ENCODE results near the gene PI4KA. TPM values are rescaled to one million over a fixed set of nuclear protein-coding genes. Genes with fewer than 3 reads are reported as not detected.

The PI4KA gene
- total and polyA plus RNA-seq, 2 of the 13 experiments (the other 11 are each of a cell fraction or from before 2014, with no cell fraction given), result 27.4 to 56.4 TPM

- POLR2A ChIA-PET, result interaction anchor here (11.1 kb wide), 1 partner anchor 11 kb away, joined by 172 read pairs; the partner anchor contains the start of gene SERPIND1
- DNase-seq (ENCODE audit: low spot score) (no peak), FAIRE-seq (no peak), ATAC-seq (no peak)
- no TSS peak for BruUV-seq (replicated peaks)
- H3K4me1 ChIP-seq (ENCODE audit: insufficient read depth, low read length), result peaks cover 68% of the 10 kb centered on the region
- no peak overlapping the region for H3K9ac ChIP-seq (ENCODE audit: insufficient read depth, low read depth, low read length)
- H3K27ac ChIP-seq (ENCODE audit: extremely low read length, insufficient read depth, low read length), result peak overlapping the region; percentile 25
- peaks cover 20% of the 10 kb centered on the region for H3K79me2 ChIP-seq (ENCODE audit: insufficient read depth, low read length)
- 92% methylated on average over 8 of the region's 10 CpGs for WGBS (ENCODE audit: low lambda C conversion rate)
- no peaks in the 10 kb centered on the region for H3K27me3 ChIP-seq (ENCODE audit: control insufficient read depth in 1 of 2, insufficient read depth in 2 of 2, low read length in 2 of 2)
- in situ Hi-C loops (cut with HindIII; ENCODE audit: extremely low pct_ligation_motif_present, low pct_unique_long_range_greater_than_20kb) (no loop called here), intact Hi-C loops (cut with micrococcal nuclease; ENCODE audit: unreplicated experiment) (no loop called here)
- CTCF ChIA-PET (ENCODE audit: low intra/inter-chr PET ratio, low total read pairs), result no interaction called here
- no peaks in the 10 kb centered on the region for H3K9me3 ChIP-seq (ENCODE audit: low read length)
- peaks cover 20% of the 10 kb centered on the region for H4K20me1 ChIP-seq (ENCODE audit: insufficient read depth, low read length)
- H3K4me3 ChIP-seq (replicated peaks in 1 of 3; ENCODE audit: insufficient read depth in 1 of 3, low read depth in 2 of 3, low read length in 3 of 3), result no peak overlapping the region
- H3K4me2 ChIP-seq (ENCODE audit: low read depth, low read length), result no peak overlapping the region
- peaks cover 33 to 74% of the 10 kb centered on the region in 2 experiments for H3K36me3 ChIP-seq (replicated peaks in 1 of 2; ENCODE audit: control insufficient read depth in 1 of 2, insufficient read depth in 2 of 2, low read length in 2 of 2)
- no peak overlapping the region for H2AFZ ChIP-seq (ENCODE audit: low read length)
- no peak for TF ChIP-seq PHF21A (CRISPR knock-in tag; IDR thresholded peaks at IDR 0.05)
- TF ChIP-seq POLR2A (IDR thresholded peaks at IDR 0.05; ENCODE audit: insufficient read depth in 1 of 2, low read depth in 2 of 2, low read length in 2 of 2), result peak; percentile 11 to 35; a peak in 3 of 4 replicates
- TF ChIP-seq ZNF775 (CRISPR knock-in tag; IDR thresholded peaks at IDR 0.05; ENCODE audit: borderline replicate concordance), result no peak
- TF ChIP-seq ZNF292 (CRISPR knock-in tag; IDR thresholded peaks at IDR 0.05; ENCODE audit: borderline replicate concordance, low read depth), result no peak
- no peak for TF ChIP-seq ZNF615 (CRISPR knock-in tag; IDR thresholded peaks at IDR 0.05; ENCODE audit: borderline replicate concordance)
- TF ChIP-seq MYC (CRISPR knock-in tag; IDR thresholded peaks at IDR 0.05; ENCODE audit: borderline replicate concordance), result no peak
- no peak for TF ChIP-seq MTF1 (CRISPR knock-in tag; IDR thresholded peaks at IDR 0.05)
- peak; percentile 87 for TF ChIP-seq AGO2 (optimal IDR thresholded peaks at IDR 0.05; ENCODE audit: low read depth, low read length)
- TF ChIP-seq YEATS4 (CRISPR knock-in tag; IDR thresholded peaks at IDR 0.05; ENCODE audit: borderline replicate concordance), result no peak
- TF ChIP-seq CENPT (CRISPR knock-in tag; IDR thresholded peaks at IDR 0.05; ENCODE audit: low read depth), result no peak
- no peak for TF ChIP-seq KDM3A (CRISPR knock-in tag; IDR thresholded peaks at IDR 0.05; ENCODE audit: low read depth)
- no peak for TF ChIP-seq HMGA1 (CRISPR knock-in tag; conservative IDR thresholded peaks at IDR 0.05)
- no peak for TF ChIP-seq HDAC2 (CRISPR knock-in tag; IDR thresholded peaks at IDR 0.05)
- no peak for TF ChIP-seq ZNF564 (CRISPR knock-in tag; IDR thresholded peaks at IDR 0.05)
- TF ChIP-seq, protein P1, sequence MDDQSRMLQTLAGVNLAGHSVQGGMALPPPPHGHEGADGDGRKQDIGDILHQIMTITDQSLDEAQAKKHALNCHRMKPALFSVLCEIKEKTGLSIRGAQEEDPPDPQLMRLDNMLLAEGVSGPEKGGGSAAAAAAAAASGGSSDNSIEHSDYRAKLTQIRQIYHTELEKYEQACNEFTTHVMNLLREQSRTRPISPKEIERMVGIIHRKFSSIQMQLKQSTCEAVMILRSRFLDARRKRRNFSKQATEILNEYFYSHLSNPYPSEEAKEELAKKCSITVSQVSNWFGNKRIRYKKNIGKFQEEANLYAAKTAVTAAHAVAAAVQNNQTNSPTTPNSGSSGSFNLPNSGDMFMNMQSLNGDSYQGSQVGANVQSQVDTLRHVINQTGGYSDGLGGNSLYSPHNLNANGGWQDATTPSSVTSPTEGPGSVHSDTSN (CRISPR knock-in tag; IDR thresholded peaks at IDR 0.05; ENCODE audit: borderline replicate concordance), result no peak
- TF ChIP-seq ZNF607 (CRISPR knock-in tag; IDR thresholded peaks at IDR 0.05; ENCODE audit: borderline replicate concordance), result no peak
- TF ChIP-seq, protein P2, sequence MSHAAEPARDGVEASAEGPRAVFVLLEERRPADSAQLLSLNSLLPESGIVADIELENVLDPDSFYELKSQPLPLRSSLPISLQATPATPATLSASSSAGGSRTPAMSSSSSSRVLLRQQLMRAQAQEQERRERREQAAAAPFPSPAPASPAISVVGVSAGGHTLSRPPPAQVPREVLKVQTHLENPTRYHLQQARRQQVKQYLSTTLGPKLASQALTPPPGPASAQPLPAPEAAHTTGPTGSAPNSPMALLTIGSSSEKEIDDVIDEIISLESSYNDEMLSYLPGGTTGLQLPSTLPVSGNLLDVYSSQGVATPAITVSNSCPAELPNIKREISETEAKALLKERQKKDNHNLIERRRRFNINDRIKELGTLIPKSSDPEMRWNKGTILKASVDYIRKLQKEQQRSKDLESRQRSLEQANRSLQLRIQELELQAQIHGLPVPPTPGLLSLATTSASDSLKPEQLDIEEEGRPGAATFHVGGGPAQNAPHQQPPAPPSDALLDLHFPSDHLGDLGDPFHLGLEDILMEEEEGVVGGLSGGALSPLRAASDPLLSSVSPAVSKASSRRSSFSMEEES (CRISPR knock-in tag; IDR thresholded peaks at IDR 0.05), result no peak
- no peak for TF ChIP-seq ZNF260 (CRISPR knock-in tag; IDR thresholded peaks at IDR 0.05; ENCODE audit: borderline replicate concordance, low read depth)
- no peak for TF ChIP-seq NCOA1 (CRISPR knock-in tag; IDR thresholded peaks at IDR 0.05)
- TF ChIP-seq ARNTL (CRISPR knock-in tag; IDR thresholded peaks at IDR 0.05), result no peak
- TF ChIP-seq, protein P3, sequence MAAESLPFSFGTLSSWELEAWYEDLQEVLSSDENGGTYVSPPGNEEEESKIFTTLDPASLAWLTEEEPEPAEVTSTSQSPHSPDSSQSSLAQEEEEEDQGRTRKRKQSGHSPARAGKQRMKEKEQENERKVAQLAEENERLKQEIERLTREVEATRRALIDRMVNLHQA (CRISPR knock-in tag; IDR thresholded peaks at IDR 0.05), result no peak
- TF ChIP-seq ZMAT3 (CRISPR knock-in tag; conservative IDR thresholded peaks at IDR 0.05), result no peak
- no peak for TF ChIP-seq ZC3H4 (CRISPR knock-in tag; IDR thresholded peaks at IDR 0.05; ENCODE audit: borderline replicate concordance)
- no peak for TF ChIP-seq ZSCAN20 (CRISPR knock-in tag; IDR thresholded peaks at IDR 0.05; ENCODE audit: borderline replicate concordance)
Observed at GRCh38 chr22:20786536-20786979, 72.1 kb downstream of the PI4KA start.

Measured in HepG2 (cell line).